Measurements from ENCODE around the gene ANP32E.

DNA sequence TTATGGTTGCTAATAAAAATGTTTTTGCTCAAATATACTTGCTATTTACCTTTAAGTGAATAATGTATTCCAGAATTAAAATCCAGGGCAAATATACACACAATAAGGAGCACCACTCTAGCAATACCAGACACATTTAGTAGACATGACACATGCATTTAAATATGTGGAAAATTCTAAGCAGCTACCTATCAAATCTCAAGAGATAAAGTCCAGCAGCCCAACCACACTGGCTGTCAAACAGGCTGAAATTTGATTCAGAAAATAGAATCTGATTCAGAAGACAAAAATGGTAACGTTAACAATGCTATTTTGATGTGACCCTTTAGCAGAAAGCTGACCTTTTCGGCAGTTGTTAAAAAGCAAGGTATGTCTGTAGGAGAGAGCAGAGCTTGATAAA is 43.9 kb downstream of the ANP32E start:
- TF ChIP-seq EZH2 (IDR thresholded peaks at IDR 0.05; ENCODE audit: low read length), result no peak
- TF ChIP-seq, protein P1, sequence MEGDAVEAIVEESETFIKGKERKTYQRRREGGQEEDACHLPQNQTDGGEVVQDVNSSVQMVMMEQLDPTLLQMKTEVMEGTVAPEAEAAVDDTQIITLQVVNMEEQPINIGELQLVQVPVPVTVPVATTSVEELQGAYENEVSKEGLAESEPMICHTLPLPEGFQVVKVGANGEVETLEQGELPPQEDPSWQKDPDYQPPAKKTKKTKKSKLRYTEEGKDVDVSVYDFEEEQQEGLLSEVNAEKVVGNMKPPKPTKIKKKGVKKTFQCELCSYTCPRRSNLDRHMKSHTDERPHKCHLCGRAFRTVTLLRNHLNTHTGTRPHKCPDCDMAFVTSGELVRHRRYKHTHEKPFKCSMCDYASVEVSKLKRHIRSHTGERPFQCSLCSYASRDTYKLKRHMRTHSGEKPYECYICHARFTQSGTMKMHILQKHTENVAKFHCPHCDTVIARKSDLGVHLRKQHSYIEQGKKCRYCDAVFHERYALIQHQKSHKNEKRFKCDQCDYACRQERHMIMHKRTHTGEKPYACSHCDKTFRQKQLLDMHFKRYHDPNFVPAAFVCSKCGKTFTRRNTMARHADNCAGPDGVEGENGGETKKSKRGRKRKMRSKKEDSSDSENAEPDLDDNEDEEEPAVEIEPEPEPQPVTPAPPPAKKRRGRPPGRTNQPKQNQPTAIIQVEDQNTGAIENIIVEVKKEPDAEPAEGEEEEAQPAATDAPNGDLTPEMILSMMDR (optimal IDR thresholded peaks at IDR 0.05 in 1 of 3, IDR thresholded peaks at IDR 0.05 in 1 of 3, conservative IDR thresholded peaks at IDR 0.05 in 1 of 3; ENCODE audit: extremely low read depth in 1 of 3, insufficient read depth in 2 of 3, low read length in 3 of 3), result no peak

Data from keratinocyte (primary cell).